HS-27A (cell line): ENCODE data around the gene CCM2.

Source experiments
- DNase-seq: peaks from one replicate; pipeline ENCODE4 v3.0.0-alpha.2; 2012; ENCODE audit warnings: low read depth, missing footprints

The CCM2 gene

DNA sequence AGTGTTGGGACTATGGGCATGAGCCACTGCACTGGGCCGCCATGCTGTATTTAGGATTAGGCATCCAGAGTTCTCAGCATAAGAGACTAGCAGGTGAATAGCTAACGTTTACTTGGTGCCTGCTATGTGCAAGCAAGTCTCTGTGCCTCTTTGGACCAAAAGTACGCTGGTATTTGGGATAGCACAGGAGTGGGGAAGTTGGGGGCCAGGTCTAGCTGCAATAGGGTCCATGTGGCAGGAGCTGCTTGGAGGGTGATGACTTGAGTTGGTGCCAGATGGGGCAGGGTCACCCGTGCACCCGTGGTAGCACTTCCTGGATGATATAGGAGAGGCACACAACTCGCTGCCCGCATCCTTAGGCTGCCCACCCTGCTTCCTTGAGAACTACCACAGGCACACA is 66.4 kb downstream of the CCM2 start:
- no peak for DNase-seq

DNA sequence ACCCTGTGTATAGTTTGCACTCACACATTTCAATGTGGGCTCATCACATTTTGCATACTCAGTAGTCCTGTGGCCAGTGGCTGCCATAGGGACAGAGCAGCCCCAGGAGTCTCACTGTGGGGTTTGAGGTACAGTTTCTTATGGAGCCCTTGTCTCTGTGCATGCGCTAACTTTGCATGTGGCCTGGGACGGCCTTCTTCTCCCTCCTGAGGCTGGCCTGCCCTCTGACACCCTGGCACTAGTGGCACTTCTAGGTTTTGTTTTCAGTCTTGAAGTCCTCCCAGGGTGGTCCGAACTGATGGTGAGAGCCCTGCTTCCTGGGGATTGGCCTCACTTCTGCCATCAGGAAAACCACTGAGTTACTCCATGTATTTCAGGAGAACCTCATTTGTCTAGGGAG is 67.6 kb downstream of the CCM2 start:
- DNase-seq: no peak

DNA sequence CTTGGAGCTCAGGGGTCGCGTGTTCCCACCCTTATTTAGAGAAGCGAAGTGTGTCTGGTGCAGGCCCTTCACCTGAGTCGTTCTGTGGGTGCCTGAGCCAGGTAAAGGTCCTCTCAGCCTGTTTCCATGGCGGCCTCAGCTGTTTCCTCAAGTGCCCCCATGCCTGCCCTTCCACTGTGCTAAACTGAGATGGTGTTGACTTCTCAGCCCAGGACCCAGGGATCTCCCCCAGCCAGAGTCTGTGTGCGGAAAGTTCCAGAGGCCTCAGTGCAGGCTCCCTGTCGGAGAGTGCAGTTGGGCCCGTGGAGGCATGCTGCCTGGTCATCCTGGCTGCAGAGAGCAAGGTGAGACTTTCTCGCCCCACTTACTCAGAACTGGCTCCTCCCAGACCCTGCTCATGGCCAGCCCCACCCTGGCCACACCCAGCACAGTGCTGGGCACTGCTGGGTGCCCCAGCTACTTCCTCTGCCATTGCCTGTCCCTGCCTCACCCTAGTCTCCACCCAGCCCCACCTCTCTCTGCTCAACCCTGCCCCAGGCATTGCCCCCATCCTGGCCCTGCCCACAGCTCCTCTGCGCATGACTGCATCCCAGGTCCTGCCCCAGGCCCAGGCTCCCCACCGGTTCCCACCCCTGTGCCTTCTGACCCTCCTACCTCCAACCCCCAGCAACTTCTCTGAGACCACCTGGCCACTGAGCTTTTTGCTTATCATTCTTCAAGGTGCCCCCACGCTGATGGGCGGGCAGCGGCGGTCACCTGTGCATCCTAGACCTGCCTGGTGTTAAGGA is 68.4 kb downstream of the CCM2 start:
- DNase-seq: no peak

- DNase-seq: no peak
Observed at GRCh38 chr7:45069444-45070253, 69.6 kb downstream of the CCM2 start.

DNA sequence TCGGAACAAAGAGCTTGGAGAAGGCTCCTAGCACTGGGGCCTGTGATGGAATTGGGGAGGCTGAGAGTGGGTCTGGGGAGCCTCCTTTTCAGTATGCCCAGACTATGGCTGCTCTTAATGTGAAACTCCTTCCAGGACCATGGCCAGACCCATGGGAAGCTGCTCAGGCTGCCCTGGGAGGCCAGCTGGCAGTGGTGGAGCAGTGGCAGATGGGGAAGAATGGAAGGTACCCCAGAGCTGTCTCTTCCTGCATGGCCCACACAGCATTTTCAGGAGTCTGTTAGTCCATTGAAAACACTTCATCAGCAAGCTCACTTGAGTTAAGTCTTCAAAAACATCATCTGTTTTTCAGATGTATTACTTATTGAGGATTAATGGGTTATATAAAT is 70.2 kb downstream of the CCM2 start:
- DNase-seq: no peak

- DNase-seq: no peak
Observed at GRCh38 chr7:45071528-45071927, 71.5 kb downstream of the CCM2 start.

DNA sequence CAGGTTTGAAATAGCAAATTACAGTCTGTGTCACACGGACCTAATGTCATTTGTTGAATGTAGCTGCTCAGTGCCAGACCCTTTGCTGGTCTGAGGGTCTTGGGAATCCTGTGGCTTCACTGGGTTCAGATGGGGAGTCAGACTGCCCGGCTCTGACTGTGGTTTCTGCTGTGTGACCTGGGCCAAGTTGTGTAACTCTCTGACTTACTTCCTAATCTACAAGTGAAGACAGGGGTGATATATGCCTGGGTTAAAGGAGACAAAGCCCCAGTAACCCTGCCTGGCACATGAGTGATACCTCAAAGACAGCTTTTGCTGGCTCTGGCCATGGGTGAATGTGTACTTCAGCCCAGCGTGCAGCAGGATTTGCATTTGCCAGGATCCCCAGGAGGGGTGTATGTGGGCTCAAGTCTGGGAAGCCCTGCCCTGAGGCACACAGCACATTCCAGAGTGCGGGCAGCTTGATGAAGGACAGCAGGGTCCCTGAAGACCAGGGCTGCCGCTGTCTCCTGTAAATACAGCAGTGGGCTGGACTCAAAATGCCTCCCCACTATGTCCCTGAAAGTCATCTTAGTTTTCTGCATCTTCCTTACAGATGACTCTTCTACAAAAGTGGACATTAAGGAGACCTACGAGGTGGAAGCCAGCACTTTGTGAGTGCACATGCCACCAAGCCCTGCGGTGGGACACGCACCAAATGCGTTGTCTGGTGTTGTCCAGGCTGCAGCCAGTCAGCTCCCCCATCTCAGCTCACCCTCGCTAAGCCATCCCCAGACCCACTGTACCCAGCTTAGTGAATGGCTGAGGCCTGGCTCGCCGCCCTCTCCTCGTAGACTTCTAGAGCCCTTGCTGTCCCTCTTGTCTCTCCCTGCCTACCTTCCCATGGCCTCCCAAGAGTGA is 72.4 kb downstream of the CCM2 start:
- DNase-seq: no peak

- no peak for DNase-seq
Observed at GRCh38 chr7:45073031-45073785, 73.2 kb downstream of the CCM2 start.

DNA sequence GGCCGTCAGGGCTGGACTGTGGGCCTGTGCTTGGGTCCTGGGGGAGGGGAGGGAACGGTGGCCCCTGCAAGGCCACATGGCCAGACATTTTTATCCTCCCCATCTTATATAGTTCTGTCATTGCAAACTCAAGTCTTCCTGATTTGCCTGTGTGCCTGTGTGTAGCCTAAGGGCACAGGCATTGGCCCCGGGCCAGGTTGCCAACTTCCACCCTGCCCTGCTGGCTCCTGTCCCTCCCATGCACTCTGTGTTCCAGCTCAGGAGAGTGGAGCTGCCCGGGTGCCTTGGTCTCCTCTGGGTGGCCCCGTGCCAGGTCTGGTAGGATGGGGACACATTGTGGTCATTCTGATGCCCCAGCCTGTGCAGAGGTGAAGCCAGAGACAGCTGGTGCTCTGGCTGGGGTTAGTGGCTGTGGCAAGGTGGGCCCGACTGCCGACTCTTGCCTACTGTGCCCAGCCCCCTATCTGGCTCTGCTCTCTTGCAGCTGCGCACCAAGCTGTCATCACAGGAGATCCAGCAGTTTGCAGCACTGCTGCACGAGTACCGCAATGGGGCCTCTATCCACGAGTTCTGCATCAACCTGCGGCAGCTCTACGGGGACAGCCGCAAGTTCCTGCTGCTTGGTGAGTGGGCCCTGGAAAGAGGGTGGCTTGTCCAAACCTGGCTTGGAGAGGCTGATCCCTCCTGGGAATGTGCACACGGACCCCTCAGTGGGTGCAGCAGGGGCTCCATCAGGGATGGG is 74.0 kb downstream of the CCM2 start:
- DNase-seq: no peak

DNA sequence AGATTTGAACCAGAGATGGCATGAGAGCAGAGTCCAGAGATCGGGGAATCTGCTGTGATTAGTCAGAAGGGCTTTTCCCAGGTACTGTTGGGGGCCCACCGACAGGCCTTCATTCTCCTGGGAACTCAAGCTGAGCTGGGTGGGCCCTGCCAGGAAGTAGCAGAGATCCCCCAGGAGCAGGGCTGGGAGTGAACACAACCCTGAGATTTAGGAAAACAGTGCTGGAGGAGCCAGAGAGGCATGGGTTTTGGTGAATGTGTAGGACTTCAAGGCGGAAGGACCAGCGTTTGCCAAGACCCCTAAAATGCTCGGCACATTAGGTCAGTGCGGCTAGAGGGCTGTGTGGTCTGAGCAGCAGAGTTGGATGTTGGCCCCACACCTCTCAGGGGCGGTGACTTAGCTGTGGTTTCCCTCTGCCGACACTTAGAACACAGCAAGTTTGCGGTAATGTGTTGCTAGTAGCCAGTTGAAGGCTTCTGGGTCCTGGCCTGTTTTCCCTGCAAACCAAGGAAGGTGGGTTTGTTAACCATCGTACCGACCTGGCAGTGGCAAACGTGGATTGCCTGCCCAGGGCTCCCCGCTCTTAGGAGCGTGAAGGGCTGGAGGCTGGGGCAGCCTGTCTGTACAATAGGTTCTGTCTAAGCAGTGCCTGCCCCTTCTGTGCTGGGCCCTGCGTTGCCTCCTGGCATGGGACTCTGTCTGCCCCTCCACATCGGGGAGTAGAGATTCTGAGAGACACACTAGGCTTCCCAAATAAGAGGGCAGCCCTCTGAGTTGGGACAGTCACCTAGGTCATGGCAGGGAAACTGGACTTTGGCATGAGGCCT is 74.7 kb downstream of the CCM2 start:
- no peak for DNase-seq

- no peak for DNase-seq
Observed at GRCh38 chr7:45075355-45075644, 75.3 kb downstream of the CCM2 start.

GRCh38 chr7:45075871-45076796 is 76.1 kb downstream of the CCM2 start:
- DNase-seq: no peak

DNA sequence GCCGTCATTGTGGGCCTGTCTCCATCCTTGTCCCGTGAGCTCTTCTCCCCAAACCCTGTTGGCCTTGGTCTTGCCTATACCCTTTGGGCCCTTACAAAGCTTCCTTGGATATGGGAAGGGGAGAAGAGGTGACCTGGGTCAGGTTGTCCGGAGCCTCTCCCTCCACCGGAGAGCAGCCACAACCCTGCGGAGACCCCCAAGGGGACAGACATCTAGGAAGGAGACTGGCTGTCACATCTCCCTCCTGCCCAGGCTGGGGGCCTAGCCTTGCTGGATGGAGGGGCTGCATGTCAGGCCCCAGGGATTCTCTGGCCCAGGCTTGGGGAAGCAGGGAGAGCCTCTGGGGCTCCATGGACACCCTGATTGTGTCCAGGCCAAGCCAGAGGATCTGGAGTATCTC is 76.9 kb downstream of the CCM2 start:
- DNase-seq: no peak

DNA sequence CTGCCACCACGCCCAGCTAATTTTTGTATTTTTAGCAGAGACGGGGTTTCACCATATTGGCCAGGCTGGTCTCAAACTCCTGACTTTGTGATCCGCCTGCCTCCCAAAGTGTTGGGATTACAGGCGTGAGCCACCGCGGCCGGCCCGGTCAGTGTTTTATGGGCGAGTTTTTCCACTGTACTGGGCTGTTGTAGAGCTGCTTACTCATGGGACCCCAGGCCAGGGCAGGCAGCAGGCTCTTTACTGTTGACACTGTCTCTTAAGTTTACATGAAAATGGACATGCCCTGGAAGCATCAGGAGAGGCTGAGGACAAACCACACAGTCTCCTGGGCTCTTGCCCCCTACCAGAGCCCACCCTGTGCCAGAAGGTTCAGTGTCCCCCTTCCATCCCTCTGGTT is 77.6 kb downstream of the CCM2 start:
- DNase-seq: no peak

GRCh38 chr7:45078125-45078681 is 78.2 kb downstream of the CCM2 start:
- DNase-seq: no peak

DNA sequence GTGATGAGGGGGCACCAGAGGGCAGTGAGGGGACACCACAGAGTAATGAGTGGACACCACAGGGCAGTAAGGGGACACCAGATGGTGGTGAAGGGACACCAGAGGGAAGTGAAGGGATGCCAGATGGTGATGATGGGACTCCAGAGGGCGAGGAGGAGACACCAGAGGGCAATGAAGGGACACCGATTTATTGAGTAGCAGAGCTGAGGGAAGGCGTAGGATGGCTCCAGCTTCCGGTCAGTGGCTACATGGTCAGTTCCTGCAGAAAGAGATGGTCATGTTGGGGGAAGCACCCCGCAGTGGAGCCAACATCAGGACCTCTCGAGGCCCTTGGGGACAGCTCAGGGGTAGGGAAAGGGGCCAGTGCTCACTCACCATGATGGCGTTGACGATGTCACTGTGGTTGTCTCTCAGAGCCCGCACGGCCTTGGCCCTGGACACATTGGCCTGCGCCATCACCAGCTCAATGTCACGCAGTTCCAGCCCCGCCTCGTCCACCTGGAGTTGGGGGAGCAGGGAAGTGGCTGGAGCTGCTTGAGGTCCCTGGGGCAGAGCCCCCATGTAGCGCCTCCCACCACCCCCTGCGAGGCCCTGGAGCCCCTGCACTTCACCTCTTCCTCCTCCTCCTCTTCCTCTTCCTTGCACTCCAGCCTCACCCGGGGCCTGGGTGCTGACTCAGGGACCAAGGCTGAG is 80.4 kb downstream of the CCM2 start:
- DNase-seq: no peak

DNA sequence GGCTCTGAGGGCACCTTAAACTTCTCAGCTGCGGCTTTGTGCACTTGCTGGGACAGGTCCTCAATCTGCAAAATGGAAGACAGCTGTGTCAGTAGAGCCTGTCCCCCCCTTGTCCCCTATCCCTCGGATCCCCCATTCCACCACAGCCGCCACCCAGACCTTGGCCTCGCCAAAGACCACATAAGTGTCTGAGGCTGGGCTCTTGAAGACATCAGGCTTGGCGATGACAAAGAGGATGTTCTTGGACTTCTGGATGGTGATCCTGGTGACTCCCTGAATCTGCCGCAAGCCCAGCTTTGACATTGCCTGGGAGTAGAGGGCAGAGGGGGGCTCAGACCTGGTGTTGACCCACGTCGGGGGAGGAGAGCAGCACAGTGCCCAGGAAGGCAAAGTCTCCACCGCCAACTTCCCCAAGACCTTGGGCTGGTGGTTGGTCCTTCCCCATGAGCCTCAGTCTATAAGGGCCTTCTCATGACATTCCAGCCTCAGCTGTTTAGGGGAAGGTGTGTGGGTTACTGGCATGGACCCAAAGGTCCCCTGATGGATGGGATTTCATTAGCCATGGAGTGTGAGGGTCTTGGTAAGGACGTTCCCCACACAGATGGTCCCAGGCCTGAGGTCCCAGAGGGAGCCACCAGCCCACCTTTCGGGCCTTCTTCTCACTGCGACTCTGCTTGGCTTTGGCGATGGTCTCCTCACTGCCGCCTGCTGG is 81.1 kb downstream of the CCM2 start:
- no peak for DNase-seq

GRCh38 chr7:45081670-45081974 is 81.6 kb downstream of the CCM2 start:
- DNase-seq: no peak
